WTC11 (cell line): ENCODE results near the gene GSTT4. TPM values are rescaled to one million over a fixed set of nuclear protein-coding genes. Genes with fewer than 3 reads are reported as not detected.

Source experiments
- ATAC-seq: fragments of 200-7000 bp; cut with Tn5 transposase; 2 replicates; pipeline ENCODE4 v1.10.0; 2021; ENCODE audit warnings: mild to moderate bottlenecking, moderate library complexity
- CTCF ChIA-PET: fragments of 300-600 bp; sonication (Branson Sonifier 250); formaldehyde crosslinking; loops from one replicate; lab custom pipeline; 2021; ENCODE audit warnings: antibody characterized with exemption; lab: Charles Lee
- POLR2A ChIA-PET: fragments of 350-600 bp; sonication (Branson Sonifier 250); formaldehyde crosslinking; loops from one replicate; lab custom pipeline; 2021; ENCODE audit warnings: antibody characterized with exemption; lab: Charles Lee
- DNase-seq: peaks from one replicate; pipeline ENCODE4 v3.0.0; 2021; ENCODE audit warnings: low spot score
- H3K27ac Mint-ChIP-seq: 2 replicates; pipeline ENCODE4 v1.8.0; 2021; ENCODE audit warnings: mixed read lengths
- H3K27me3 Mint-ChIP-seq: 2 replicates; pipeline ENCODE4 v1.8.0; 2021; ENCODE audit warnings: low read depth, mild to moderate bottlenecking, moderate library complexity, mixed read lengths
- H3K36me3 Mint-ChIP-seq: 2 replicates; pipeline ENCODE4 v1.8.0; 2021; ENCODE audit warnings: mixed read lengths
- H3K4me1 Mint-ChIP-seq: 2 replicates; pipeline ENCODE4 v1.8.0; 2022; ENCODE audit warnings: mixed read lengths
- H3K4me3 Mint-ChIP-seq: 2 replicates; pipeline ENCODE4 v1.8.0; 2021; ENCODE audit warnings: mild to moderate bottlenecking, moderate library complexity, mixed read lengths
- H3K9me3 Mint-ChIP-seq: 2 replicates; pipeline ENCODE4 v1.8.0; 2021; ENCODE audit warnings: mixed read lengths
- CBFB ChIP-seq: sonication (generic); formaldehyde crosslinking; IDR thresholded peaks from 2 replicates; pipeline ENCODE4 v1.8.1; 2022; ENCODE audit warnings: mild to moderate bottlenecking, low read depth, missing genetic modification reagents
- CREB1 ChIP-seq: sonication (generic); formaldehyde crosslinking; IDR thresholded peaks from 2 replicates; pipeline ENCODE4 v1.8.0; 2023; ENCODE audit warnings: mild to moderate bottlenecking, missing genetic modification reagents
- GTF2I ChIP-seq: fragments of 250-450 bp; sonication (Bioruptor Pico); conservative IDR thresholded peaks from 2 replicates; pipeline ENCODE4 v1.4.0; 2021; ENCODE audit warnings: mild to moderate bottlenecking
- HMGA2 ChIP-seq: fragments of 250-450 bp; sonication (Bioruptor Pico); IDR thresholded peaks from 2 replicates; pipeline ENCODE4 v1.4.0; 2021; ENCODE audit warnings: mild to moderate bottlenecking, moderate library complexity
- NFE2L1 ChIP-seq: sonication (generic); formaldehyde crosslinking; IDR thresholded peaks from 2 replicates; pipeline ENCODE4 v1.8.1; 2023; ENCODE audit warnings: missing genetic modification reagents
- NR1H2 ChIP-seq: sonication (generic); formaldehyde crosslinking; IDR thresholded peaks from 2 replicates; pipeline ENCODE4 v1.9.0; 2021; ENCODE audit warnings: mild to moderate bottlenecking, moderate library complexity, missing genetic modification reagents
- NR3C1 ChIP-seq: sonication (generic); formaldehyde crosslinking; conservative IDR thresholded peaks from 2 replicates; pipeline ENCODE4 v1.8.1; 2023; ENCODE audit warnings: low read depth, mild to moderate bottlenecking, missing genetic modification reagents
- SMAD3 ChIP-seq: sonication (generic); formaldehyde crosslinking; IDR thresholded peaks from 2 replicates; pipeline ENCODE4 v1.8.0; 2022; ENCODE audit warnings: missing genetic modification reagents, mild to moderate bottlenecking, borderline replicate concordance
- SP1 ChIP-seq: sonication (generic); formaldehyde crosslinking; conservative IDR thresholded peaks from 2 replicates; pipeline ENCODE4 v1.8.1; 2022; ENCODE audit warnings: missing genetic modification reagents
- TCF7 ChIP-seq: sonication (generic); formaldehyde crosslinking; IDR thresholded peaks from 2 replicates; pipeline ENCODE4 v1.8.0; 2022; ENCODE audit warnings: mild to moderate bottlenecking, low read depth, missing genetic modification reagents, moderate library complexity
- TEAD4 ChIP-seq: sonication (generic); formaldehyde crosslinking; IDR thresholded peaks from 2 replicates; pipeline ENCODE4 v1.8.0; 2022; ENCODE audit warnings: mild to moderate bottlenecking, missing genetic modification reagents
- TP53 ChIP-seq: sonication (generic); formaldehyde crosslinking; IDR thresholded peaks from 2 replicates; pipeline ENCODE4 v1.8.1; 2023; ENCODE audit warnings: mild to moderate bottlenecking, missing genetic modification reagents
- ZNF121 ChIP-seq: sonication (generic); formaldehyde crosslinking; IDR thresholded peaks from 2 replicates; pipeline ENCODE4 v1.8.0; 2023; ENCODE audit warnings: missing genetic modification reagents
- ZNF138 ChIP-seq: sonication (generic); formaldehyde crosslinking; conservative IDR thresholded peaks from 2 replicates; pipeline ENCODE4 v1.8.1; 2022; ENCODE audit warnings: mild to moderate bottlenecking, moderate library complexity, missing genetic modification reagents
- ZNF232 ChIP-seq: sonication (generic); formaldehyde crosslinking; IDR thresholded peaks from 2 replicates; pipeline ENCODE4 v1.8.0; 2022; ENCODE audit warnings: mild to moderate bottlenecking, missing genetic modification reagents
- ZNF423 ChIP-seq: fragments of 250-450 bp; sonication (Bioruptor Pico); IDR thresholded peaks from 2 replicates; pipeline ENCODE4 v2.1.2; 2022; ENCODE audit warnings: mild to moderate bottlenecking, moderate library complexity
- total RNA-seq: library from RNA; stranded (reverse); gene quantifications from 3 replicates; pipeline ENCODE4 v1.2.3, GENCODE V29; 2021
- TF ChIP-seq, protein P1 (sequence below): sonication (generic); formaldehyde crosslinking; IDR thresholded peaks from 2 replicates; pipeline ENCODE4 v1.8.1; 2023; ENCODE audit warnings: mild to moderate bottlenecking, missing genetic modification reagents
- TF ChIP-seq, protein P2 (sequence below): sonication (generic); formaldehyde crosslinking; IDR thresholded peaks from 2 replicates; pipeline ENCODE4 v1.8.1; 2022; ENCODE audit warnings: mild to moderate bottlenecking, moderate library complexity, missing genetic modification reagents
- TF ChIP-seq, protein P3 (sequence below): sonication (generic); formaldehyde crosslinking; IDR thresholded peaks from 2 replicates; pipeline ENCODE4 v1.8.0; 2022; ENCODE audit warnings: mild to moderate bottlenecking, missing genetic modification reagents
- TF ChIP-seq, protein P4 (sequence below): fragments of 250-450 bp; sonication (Bioruptor Pico); IDR thresholded peaks from 2 replicates; pipeline ENCODE4 v1.9.0; 2021; ENCODE audit warnings: mild to moderate bottlenecking
- TF ChIP-seq, protein P5 (sequence below): sonication (generic); formaldehyde crosslinking; IDR thresholded peaks from 2 replicates; pipeline ENCODE4 v1.8.0; 2022; ENCODE audit warnings: mild to moderate bottlenecking, missing genetic modification reagents
- TF ChIP-seq, protein P6 (sequence below): sonication (generic); formaldehyde crosslinking; IDR thresholded peaks from 2 replicates; pipeline ENCODE4 v1.8.0; 2022; ENCODE audit warnings: mild to moderate bottlenecking, missing genetic modification reagents
- TF ChIP-seq, protein P7 (sequence below): sonication (generic); formaldehyde crosslinking; IDR thresholded peaks from 2 replicates; pipeline ENCODE4 v1.8.1; 2022; ENCODE audit warnings: mild to moderate bottlenecking, missing genetic modification reagents, moderate library complexity, borderline replicate concordance

GSTT4 gene
- total RNA-seq, 1 experiment from 2014 or later, result not detected

DNA sequence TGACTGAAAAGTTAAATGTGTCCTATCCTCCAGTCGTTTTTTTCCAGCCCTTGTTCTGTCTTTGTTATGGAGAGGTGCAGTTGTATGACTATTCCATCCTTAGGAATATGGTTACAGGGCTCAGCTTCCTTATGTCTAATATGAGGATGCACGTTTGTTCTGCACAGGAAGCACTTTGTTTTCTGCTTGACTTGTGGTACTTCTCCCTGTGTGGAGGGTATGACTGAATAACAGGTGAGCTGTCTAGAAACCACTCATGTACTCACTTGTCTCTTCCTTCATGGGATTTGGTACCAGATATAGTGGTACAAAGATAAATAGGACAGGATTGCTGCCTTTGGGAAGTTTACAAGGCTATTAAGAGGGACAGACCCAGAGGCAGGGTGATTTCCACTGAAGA is 23.3 kb upstream of the GSTT4 start (continued):
- TF ChIP-seq, protein P1, sequence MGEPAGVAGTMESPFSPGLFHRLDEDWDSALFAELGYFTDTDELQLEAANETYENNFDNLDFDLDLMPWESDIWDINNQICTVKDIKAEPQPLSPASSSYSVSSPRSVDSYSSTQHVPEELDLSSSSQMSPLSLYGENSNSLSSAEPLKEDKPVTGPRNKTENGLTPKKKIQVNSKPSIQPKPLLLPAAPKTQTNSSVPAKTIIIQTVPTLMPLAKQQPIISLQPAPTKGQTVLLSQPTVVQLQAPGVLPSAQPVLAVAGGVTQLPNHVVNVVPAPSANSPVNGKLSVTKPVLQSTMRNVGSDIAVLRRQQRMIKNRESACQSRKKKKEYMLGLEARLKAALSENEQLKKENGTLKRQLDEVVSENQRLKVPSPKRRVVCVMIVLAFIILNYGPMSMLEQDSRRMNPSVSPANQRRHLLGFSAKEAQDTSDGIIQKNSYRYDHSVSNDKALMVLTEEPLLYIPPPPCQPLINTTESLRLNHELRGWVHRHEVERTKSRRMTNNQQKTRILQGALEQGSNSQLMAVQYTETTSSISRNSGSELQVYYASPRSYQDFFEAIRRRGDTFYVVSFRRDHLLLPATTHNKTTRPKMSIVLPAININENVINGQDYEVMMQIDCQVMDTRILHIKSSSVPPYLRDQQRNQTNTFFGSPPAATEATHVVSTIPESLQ (CRISPR knock-in tag), result no peak
- no peak for TF ChIP-seq TEAD4 (CRISPR knock-in tag)

DNA sequence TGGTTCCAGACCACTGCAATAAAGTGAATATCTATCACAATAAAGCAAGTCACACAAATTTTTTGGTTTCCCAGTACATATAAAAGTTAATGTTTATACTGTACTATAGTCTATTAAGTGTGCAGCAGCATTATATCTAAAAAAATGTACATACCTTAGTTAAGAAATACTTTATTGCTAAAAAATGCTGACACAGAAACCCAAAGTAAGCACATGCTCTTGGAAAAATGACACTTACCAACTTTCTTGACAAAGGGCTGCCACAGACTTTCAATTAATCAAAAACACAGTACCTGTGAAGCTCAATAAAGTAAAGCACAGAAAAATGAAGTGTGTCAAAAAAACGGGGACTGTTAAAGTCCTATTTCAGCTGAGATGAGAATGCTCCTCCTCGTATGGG is 22.7 kb upstream of the GSTT4 start:
- Mint-ChIP-seq H3K36me3 (no peaks in the 10 kb centered on the region), H3K27me3 (no peaks in the 10 kb centered on the region), H3K27ac (no peak overlapping the region), H3K4me3 (no peak overlapping the region), H3K4me1 (peaks cover 6% of the 10 kb centered on the region), H3K9me3 (no peaks in the 10 kb centered on the region)
- ATAC-seq (no peak), DNase-seq (no peak)
- POLR2A ChIA-PET, result no interaction called here
- no peak for TF ChIP-seq ZNF138 (CRISPR knock-in tag)
- TF ChIP-seq, protein P2, sequence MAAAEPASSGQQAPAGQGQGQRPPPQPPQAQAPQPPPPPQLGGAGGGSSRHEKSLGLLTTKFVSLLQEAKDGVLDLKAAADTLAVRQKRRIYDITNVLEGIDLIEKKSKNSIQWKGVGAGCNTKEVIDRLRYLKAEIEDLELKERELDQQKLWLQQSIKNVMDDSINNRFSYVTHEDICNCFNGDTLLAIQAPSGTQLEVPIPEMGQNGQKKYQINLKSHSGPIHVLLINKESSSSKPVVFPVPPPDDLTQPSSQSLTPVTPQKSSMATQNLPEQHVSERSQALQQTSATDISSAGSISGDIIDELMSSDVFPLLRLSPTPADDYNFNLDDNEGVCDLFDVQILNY, result no peak
- TF ChIP-seq NR3C1 (CRISPR knock-in tag), result no peak
- TF ChIP-seq, protein P3, sequence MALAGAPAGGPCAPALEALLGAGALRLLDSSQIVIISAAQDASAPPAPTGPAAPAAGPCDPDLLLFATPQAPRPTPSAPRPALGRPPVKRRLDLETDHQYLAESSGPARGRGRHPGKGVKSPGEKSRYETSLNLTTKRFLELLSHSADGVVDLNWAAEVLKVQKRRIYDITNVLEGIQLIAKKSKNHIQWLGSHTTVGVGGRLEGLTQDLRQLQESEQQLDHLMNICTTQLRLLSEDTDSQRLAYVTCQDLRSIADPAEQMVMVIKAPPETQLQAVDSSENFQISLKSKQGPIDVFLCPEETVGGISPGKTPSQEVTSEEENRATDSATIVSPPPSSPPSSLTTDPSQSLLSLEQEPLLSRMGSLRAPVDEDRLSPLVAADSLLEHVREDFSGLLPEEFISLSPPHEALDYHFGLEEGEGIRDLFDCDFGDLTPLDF (CRISPR knock-in tag), result no peak
- no peak for TF ChIP-seq ZNF423
- no peak for TF ChIP-seq TP53 (CRISPR knock-in tag)
- TF ChIP-seq ZNF121, result no peak
- no peak for TF ChIP-seq NR1H2 (CRISPR knock-in tag)
- TF ChIP-seq, protein P4, sequence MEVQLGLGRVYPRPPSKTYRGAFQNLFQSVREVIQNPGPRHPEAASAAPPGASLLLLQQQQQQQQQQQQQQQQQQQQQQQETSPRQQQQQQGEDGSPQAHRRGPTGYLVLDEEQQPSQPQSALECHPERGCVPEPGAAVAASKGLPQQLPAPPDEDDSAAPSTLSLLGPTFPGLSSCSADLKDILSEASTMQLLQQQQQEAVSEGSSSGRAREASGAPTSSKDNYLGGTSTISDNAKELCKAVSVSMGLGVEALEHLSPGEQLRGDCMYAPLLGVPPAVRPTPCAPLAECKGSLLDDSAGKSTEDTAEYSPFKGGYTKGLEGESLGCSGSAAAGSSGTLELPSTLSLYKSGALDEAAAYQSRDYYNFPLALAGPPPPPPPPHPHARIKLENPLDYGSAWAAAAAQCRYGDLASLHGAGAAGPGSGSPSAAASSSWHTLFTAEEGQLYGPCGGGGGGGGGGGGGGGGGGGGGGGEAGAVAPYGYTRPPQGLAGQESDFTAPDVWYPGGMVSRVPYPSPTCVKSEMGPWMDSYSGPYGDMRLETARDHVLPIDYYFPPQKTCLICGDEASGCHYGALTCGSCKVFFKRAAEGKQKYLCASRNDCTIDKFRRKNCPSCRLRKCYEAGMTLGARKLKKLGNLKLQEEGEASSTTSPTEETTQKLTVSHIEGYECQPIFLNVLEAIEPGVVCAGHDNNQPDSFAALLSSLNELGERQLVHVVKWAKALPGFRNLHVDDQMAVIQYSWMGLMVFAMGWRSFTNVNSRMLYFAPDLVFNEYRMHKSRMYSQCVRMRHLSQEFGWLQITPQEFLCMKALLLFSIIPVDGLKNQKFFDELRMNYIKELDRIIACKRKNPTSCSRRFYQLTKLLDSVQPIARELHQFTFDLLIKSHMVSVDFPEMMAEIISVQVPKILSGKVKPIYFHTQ (CRISPR knock-in tag), result no peak
- CTCF ChIA-PET, result no interaction called here

DNA sequence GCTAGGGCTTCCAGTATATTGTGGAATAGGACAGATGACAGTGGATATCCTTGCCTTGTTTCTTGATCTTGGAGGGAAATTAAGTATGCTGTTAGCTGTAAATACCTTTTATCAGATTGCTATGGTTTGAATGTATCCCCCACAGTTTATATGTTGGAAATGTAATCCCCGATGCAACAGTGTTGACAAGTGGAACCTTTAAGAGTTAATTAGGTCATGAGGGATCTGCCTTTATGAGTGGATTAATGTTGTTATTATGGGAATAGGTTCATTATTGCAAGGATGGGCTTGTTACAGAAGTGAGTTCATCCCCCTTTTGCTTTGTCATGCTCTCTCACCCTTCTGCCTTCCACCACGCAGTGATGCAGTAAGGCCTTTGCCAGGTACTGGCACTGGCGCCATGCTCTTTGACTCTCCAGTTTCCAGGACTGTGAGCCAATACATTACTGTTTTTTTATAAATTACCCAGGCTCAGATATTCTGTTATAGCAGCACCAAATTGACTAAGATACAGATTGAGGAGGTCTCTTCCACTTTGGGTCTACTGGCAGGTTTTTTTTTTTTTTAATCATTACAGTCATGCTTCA is 22.2 kb upstream of the GSTT4 start:
- ATAC-seq (no peak), DNase-seq (no peak)
- peaks cover 6% of the 10 kb centered on the region for H3K4me1 Mint-ChIP-seq
- H3K36me3 Mint-ChIP-seq, result no peaks in the 10 kb centered on the region
- no peak overlapping the region; the same call in 1 of the 2 replicates for H3K27ac Mint-ChIP-seq
- TF ChIP-seq CREB1 (CRISPR knock-in tag) (no peak), HMGA2 (CRISPR knock-in tag) (no peak), TCF7 (CRISPR knock-in tag) (no peak), NFE2L1 (CRISPR knock-in tag) (no peak), ZNF121 (no peak), GTF2I (no peak), SMAD3 (no peak), ZNF232 (CRISPR knock-in tag) (no peak), SP1 (CRISPR knock-in tag) (no peak), CBFB (CRISPR knock-in tag) (no peak), NR3C1 (CRISPR knock-in tag) (no peak)
- TF ChIP-seq, protein P2, result no peak
- TF ChIP-seq, protein P5, sequence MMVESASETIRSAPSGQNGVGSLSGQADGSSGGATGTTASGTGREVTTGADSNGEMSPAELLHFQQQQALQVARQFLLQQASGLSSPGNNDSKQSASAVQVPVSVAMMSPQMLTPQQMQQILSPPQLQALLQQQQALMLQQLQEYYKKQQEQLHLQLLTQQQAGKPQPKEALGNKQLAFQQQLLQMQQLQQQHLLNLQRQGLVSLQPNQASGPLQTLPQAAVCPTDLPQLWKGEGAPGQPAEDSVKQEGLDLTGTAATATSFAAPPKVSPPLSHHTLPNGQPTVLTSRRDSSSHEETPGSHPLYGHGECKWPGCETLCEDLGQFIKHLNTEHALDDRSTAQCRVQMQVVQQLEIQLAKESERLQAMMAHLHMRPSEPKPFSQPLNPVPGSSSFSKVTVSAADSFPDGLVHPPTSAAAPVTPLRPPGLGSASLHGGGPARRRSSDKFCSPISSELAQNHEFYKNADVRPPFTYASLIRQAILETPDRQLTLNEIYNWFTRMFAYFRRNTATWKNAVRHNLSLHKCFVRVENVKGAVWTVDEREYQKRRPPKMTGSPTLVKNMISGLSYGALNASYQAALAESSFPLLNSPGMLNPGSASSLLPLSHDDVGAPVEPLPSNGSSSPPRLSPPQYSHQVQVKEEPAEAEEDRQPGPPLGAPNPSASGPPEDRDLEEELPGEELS (CRISPR knock-in tag), result no peak
- TF ChIP-seq, protein P6, sequence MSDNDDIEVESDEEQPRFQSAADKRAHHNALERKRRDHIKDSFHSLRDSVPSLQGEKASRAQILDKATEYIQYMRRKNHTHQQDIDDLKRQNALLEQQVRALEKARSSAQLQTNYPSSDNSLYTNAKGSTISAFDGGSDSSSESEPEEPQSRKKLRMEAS (CRISPR knock-in tag), result no peak
- TF ChIP-seq, protein P7, sequence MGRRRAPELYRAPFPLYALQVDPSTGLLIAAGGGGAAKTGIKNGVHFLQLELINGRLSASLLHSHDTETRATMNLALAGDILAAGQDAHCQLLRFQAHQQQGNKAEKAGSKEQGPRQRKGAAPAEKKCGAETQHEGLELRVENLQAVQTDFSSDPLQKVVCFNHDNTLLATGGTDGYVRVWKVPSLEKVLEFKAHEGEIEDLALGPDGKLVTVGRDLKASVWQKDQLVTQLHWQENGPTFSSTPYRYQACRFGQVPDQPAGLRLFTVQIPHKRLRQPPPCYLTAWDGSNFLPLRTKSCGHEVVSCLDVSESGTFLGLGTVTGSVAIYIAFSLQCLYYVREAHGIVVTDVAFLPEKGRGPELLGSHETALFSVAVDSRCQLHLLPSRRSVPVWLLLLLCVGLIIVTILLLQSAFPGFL, result no peak
- H3K4me3 Mint-ChIP-seq, result no peak overlapping the region
- POLR2A ChIA-PET, result no interaction called here
- no peaks in the 10 kb centered on the region for H3K9me3 Mint-ChIP-seq
- H3K27me3 Mint-ChIP-seq, result no peaks in the 10 kb centered on the region
- CTCF ChIA-PET, result no interaction called here
